ENCODE data around the gene CES2. TPM values are rescaled to one million over a fixed set of nuclear protein-coding genes. Genes with fewer than 3 reads are reported as not detected.
"Not testable (repeated sequence)": the region's sequence is repeated elsewhere in the genome, so short reads cannot be mapped to it uniquely, and the experiment has no call there.

CES2 gene
- total RNA-seq, 1 donor from 2014 or later = 78.2 TPM

DNA sequence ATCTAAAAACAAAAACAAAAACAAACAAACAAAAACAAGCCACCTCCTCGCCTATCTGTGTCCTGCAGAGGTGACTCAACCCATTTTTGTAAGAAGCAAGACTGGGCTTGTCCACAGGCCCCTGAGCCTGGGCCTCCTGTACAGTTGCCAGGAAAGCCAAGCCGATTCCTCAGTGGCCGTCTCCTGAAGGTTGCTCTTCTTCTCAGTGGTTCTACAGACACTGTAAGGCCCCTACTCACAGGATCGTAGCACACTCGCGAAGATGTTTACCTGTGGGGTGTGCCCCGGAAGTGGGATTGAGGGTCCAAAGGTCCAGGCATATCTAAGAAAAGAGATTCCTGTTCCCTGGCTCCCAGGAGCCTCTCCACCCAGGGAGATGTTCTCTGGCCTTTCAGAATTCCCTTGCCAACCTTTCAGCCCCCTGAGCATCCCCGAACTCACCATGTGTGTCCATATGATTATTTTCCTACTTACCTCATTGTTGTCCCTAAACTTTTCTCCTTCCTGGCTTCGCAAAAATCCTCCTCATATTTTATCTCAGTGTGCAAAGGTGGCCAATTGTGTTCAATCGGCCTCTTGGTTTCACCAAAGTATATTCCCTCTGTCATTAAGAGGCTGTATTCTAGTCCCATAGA, 18.3 kb downstream of the CES2 start:
- Histone ChIP-seq H3K36me3 (ENCODE audit: control insufficient read depth, insufficient read depth, low read length) (no peaks in the 10 kb centered on the region), H3K27me3 (ENCODE audit: control insufficient read depth, insufficient read depth, low read length) (no peaks in the 10 kb centered on the region), H3K4me3 (ENCODE audit: low read depth, low read length) (no peak overlapping the region)
- peak; percentile 82 for DNase-seq (ENCODE audit: low read depth)
- TF ChIP-seq CTCF (IDR thresholded peaks at IDR 0.05; ENCODE audit: insufficient read depth, low read length, severe bottlenecking) = no peak
- FAIRE-seq = no peak

DNA sequence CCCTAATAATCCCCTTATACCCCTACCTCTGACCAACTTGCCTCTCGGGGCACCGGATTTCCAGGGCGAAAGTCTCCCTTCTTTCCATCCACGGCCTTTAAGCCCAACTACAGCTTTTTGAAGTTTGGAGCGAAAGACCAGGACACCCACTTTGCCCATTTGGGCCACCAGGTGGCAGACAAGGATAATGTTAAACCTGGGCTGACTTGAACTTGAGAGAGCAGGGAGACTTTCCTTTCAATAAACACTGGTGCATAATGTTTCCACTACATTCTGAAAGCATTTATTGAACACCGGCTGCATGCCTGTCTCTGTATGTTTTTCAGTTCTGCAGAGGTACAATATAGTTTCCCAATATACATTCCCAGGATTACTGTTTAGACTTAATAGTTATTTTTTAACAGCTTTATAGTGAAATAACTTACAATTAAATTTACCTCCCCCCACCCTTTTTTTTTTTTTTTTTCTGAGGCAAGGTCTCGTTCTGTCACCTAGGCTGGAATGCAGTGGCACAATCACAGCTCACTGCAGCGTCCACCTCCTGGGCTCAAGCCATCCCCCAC, 18.9 kb downstream of the CES2 start:
- peak; percentile 84 for TF ChIP-seq CTCF (IDR thresholded peaks at IDR 0.05; ENCODE audit: insufficient read depth, low read length, severe bottlenecking)
- Histone ChIP-seq H3K27me3 (ENCODE audit: control insufficient read depth, insufficient read depth, low read length) (no peaks in the 10 kb centered on the region), H3K4me3 (ENCODE audit: low read depth, low read length) (no peak overlapping the region), H3K36me3 (ENCODE audit: control insufficient read depth, insufficient read depth, low read length) (no peaks in the 10 kb centered on the region)
- FAIRE-seq (no peak), DNase-seq (ENCODE audit: low read depth) (peak; percentile 70)

DNA sequence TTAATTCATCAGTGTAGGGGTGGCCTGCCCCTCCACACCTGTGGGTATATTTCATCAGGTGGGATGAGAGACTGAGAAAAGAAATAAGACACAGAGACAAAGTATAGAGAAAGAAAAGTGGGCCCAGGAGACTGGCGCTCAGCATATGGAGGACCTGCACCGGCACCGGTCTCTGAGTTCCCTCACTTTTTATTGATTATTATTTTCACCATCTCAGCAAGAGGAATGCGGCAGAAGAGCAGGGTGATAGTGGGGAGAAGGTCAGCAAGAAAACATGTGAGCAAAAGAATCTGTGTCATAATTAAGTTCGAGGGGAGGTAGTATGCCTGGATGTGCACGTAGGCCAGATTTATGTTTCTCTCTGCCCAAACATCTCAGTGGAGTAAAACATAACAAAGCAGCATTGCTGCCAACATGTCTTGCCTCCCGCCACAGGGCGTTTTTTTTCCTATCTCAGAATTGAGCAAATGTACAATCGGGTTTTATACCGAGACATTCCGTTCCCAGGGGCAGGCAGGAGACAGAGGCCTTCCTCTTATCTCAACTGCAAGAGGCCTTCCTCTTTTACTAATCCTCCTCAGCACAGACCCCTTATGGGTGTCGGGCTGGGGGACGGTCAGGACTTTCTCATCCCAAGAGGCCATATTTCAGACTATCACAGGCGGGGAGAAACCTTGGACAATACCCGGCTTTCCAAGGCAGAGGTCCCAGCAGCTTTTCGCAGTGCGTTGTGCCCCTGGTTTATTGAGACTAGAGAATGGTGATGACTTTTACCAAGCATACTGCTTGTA, 20.2 kb downstream of the CES2 start:
- not testable (repeated sequence) for H3K27me3 ChIP-seq (ENCODE audit: control insufficient read depth, insufficient read depth, low read length); H3K36me3 ChIP-seq (ENCODE audit: control insufficient read depth, insufficient read depth, low read length); DNase-seq (ENCODE audit: low read depth); FAIRE-seq; H3K4me3 ChIP-seq (ENCODE audit: low read depth, low read length)

DNA sequence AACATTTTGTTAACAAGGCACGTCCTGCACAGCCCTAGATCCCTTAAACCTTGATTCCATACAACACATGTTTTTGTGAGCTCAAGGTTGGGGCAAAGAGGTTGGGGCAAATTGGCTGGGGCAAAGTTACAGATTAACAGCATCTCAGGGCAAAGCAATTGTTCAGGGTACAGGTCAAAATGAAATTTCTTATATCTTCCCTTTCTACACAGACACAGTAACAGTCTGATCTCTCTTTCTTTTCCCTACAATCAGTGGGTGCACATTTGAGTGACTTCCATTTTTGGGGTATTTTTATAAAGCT, 20.8 kb downstream of the CES2 start:
- H3K4me3 ChIP-seq (ENCODE audit: low read depth, low read length); FAIRE-seq: not testable (repeated sequence)

DNA sequence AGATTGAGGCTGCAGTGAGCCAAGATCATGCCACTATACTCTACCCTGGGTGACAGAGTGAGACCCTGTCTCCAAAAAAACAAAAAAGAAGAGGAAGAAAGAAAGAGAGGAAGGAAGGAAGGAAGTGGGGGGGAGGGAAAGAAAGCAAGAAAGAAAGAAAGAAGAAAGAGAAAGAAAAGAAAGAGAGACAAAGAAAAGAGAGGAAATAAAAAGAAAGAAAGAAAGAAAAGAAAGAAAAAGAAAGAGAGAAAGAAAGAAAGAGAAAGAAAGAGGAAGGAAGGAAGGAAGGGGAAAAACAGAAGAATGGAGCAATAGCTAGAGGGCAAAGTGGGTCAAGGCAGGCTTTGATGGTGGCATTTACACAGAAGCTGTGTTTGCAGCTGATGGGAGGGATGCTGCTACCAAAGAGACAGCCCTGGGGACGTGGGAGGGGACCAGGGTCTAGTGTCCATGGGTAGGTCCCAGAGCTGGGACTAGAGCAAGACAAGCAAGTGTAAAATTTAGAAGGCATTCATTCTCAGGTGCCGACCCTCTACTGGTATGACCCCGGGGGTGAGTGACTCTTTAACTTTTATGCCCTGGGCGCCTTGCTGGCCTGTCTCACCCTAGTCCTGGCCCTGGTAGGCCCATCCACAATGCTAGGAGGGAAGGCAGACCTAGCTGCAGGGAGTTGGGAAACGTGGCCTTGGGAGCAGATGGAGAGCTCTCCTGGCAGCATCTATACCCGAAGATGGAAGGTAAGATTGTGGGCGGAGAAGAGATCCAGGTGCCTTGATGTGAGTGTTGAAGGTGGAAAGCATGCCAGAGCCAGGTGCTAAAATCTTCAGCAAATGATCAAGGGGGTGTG, 23.8 kb downstream of the CES2 start:
- no peak for FAIRE-seq
- H3K4me3 ChIP-seq (ENCODE audit: low read depth, low read length) = no peak overlapping the region
- DNase-seq (ENCODE audit: low read depth) = no peak
- TF ChIP-seq CTCF (IDR thresholded peaks at IDR 0.05; ENCODE audit: insufficient read depth, low read length, severe bottlenecking) = no peak
- H3K27me3 ChIP-seq (ENCODE audit: control insufficient read depth, insufficient read depth, low read length) = no peaks in the 10 kb centered on the region
- H3K36me3 ChIP-seq (ENCODE audit: control insufficient read depth, insufficient read depth, low read length) = no peaks in the 10 kb centered on the region

More for the DNA sequence above, 20.8 kb downstream of the CES2 start:
- not testable (repeated sequence) for DNase-seq (ENCODE audit: low read depth); H3K27me3 ChIP-seq (ENCODE audit: control insufficient read depth, insufficient read depth, low read length); H3K36me3 ChIP-seq (ENCODE audit: control insufficient read depth, insufficient read depth, low read length)

- no peak for TF ChIP-seq CTCF (IDR thresholded peaks at IDR 0.05; ENCODE audit: insufficient read depth, low read length, severe bottlenecking)
- H3K27me3 ChIP-seq (ENCODE audit: control insufficient read depth, insufficient read depth, low read length) = no peaks in the 10 kb centered on the region
Measured at GRCh38 chr16:66959704-66960161, 24.4 kb downstream of the CES2 start.

More at GRCh38 chr16:66959704-66960161, 24.4 kb downstream of the CES2 start:
- no peak overlapping the region for H3K4me3 ChIP-seq (ENCODE audit: low read depth, low read length)
- DNase-seq (ENCODE audit: low read depth) (no peak), FAIRE-seq (no peak)
- no peaks in the 10 kb centered on the region for H3K36me3 ChIP-seq (ENCODE audit: control insufficient read depth, insufficient read depth, low read length)

Data from bronchial epithelial cell (primary cell).